GM12873 (cell line): ENCODE measurements around the gene CGB2.
A peak's percentile ranks its signal among the peaks of the same experiment; 100 is the strongest.

ENCODE experiments used
- CTCF ChIP-seq: IDR thresholded peaks from 2 replicates; pipeline ENCODE4 v1.5.1; 2012; ENCODE audit warnings: low read depth, mild to moderate bottlenecking, moderate library complexity, low read length, control low read depth; ENCODE audit not compliant: insufficient read depth; ENCODE audit errors: missing control alignments

CGB2 gene

GRCh38 chr19:49031642-49032301 is at the start of gene CGB2:
Gene CGB2, plus strand, starts transcription at chr19:49031890. Its CDS starts 206 bp downstream, at chr19:49032096.
- TF ChIP-seq CTCF, result peak; percentile 64

GRCh38 chr19:48982280-48982679 is 49.4 kb upstream of the CGB2 start:
- TF ChIP-seq CTCF, result no peak

DNA sequence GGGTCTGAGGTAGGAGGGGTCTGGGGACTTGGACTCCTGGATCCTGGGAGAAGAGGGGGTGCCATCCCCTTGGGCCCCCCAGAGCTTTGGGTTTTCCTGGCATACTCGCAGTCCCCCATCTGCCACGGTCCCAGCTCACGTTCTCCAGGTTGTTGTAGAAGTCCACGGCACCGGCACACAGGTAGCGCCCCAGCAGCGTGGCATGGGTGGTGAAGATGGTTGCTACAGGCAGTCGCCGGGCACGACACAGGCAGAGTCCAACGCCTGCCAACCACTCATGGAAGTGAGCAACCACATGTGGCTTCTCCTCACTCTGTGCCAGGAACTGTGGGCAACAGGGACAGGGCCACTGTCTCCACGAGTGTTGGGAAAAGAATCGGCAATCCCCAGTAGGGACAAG is 46.0 kb upstream of the CGB2 start:
- no peak for TF ChIP-seq CTCF

- no peak for TF ChIP-seq CTCF
Measured at GRCh38 chr19:48986211-48986610, 45.5 kb upstream of the CGB2 start.

- no peak for TF ChIP-seq CTCF
Measured at GRCh38 chr19:48987323-48987722, 44.4 kb upstream of the CGB2 start.

DNA sequence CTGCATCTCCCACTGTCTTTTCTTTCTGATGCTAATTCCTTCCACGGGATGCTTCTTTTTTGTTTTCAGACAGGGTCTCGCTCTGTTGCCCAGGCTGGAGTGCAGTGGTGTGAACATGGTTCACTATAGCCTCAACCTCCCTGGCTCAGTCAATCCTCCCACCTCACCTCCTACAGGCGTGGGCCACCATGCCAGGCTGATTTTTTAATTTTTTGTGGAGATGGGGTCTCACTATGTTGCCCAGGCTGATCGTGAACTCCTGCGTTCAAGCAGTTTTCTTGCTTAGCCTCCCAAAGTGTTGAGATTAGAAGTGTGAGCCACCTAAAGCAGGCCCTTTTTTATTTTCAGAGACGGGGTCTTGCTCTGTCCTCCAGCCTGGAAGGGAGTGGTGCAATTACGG is 43.4 kb upstream of the CGB2 start:
- no peak for TF ChIP-seq CTCF

- no peak for TF ChIP-seq CTCF
Measured at GRCh38 chr19:48988860-48989259, 42.8 kb upstream of the CGB2 start.
